HG03097 (cell line): ENCODE data around the gene LIPK.
"Not testable (repeated sequence)": the region's sequence is repeated elsewhere in the genome, so short reads cannot be mapped to it uniquely, and the experiment has no call there.

ENCODE experiments used
- ATAC-seq: cut with Tn5 transposase; IDR thresholded peaks from one replicate; pipeline ENCODE4 v1.9.1; 2021; ENCODE audit not compliant: unreplicated experiment, low FRiP score

Gene LIPK

GRCh38 chr10:88709361-88709760 is 3.3 kb downstream of the LIPK start:
- not testable (repeated sequence) for ATAC-seq

GRCh38 chr10:88715517-88715916 is 9.5 kb downstream of the LIPK start:
- ATAC-seq = no peak

- no peak for ATAC-seq
These were observed 15.3 kb downstream of the LIPK start for GRCh38 chr10:88721392-88721791.

GRCh38 chr10:88725798-88726197 is 19.7 kb downstream of the LIPK start:
- ATAC-seq = no peak

- ATAC-seq = no peak
These were observed 22.2 kb downstream of the LIPK start for GRCh38 chr10:88728107-88728763.

- no peak for ATAC-seq
These were observed 24.8 kb downstream of the LIPK start for GRCh38 chr10:88730864-88731263.

- ATAC-seq = no peak
These were observed 25.2 kb downstream of the LIPK start for GRCh38 chr10:88731296-88731695.

GRCh38 chr10:88733215-88733614 is 27.2 kb downstream of the LIPK start:
- no peak for ATAC-seq

GRCh38 chr10:88735661-88736060 is 29.6 kb downstream of the LIPK start:
- ATAC-seq = no peak

- ATAC-seq = not testable (repeated sequence)
These were observed 35.9 kb downstream of the LIPK start for GRCh38 chr10:88741921-88742320.

- no peak for ATAC-seq
These were observed 36.4 kb downstream of the LIPK start for GRCh38 chr10:88742448-88742847.

GRCh38 chr10:88744002-88744401 is 38.0 kb downstream of the LIPK start:
- ATAC-seq = no peak

- no peak for ATAC-seq
These were observed 39.6 kb downstream of the LIPK start for GRCh38 chr10:88745633-88746032.

- ATAC-seq = no peak
These were observed 48.2 kb downstream of the LIPK start for GRCh38 chr10:88754287-88754686.

GRCh38 chr10:88755753-88756152 is 49.7 kb downstream of the LIPK start:
- no peak for ATAC-seq

GRCh38 chr10:88756660-88757059 is 50.6 kb downstream of the LIPK start:
- ATAC-seq = no peak

- no peak for ATAC-seq
These were observed 53.5 kb downstream of the LIPK start, which contains the start of gene LIPN for GRCh38 chr10:88759366-88760101. LIPN (plus strand) TSS chr10:88760020; CDS start chr10:88761406, 1,386 bp downstream.

GRCh38 chr10:88762906-88763305 is 56.9 kb downstream of the LIPK start:
- no peak for ATAC-seq

- ATAC-seq = no peak
These were observed 57.4 kb downstream of the LIPK start for GRCh38 chr10:88763441-88763840.

GRCh38 chr10:88764110-88764509 is 58.1 kb downstream of the LIPK start:
- no peak for ATAC-seq

GRCh38 chr10:88765816-88766215 is 59.8 kb downstream of the LIPK start:
- no peak for ATAC-seq

GRCh38 chr10:88769384-88769783 is 63.3 kb downstream of the LIPK start:
- ATAC-seq = no peak
